ENCODE measurements around the gene RBM41.

The RBM41 gene

GRCh38 chrX:107167163-107167921 is 48.7 kb upstream of the RBM41 start:
- Histone ChIP-seq H3K27ac (ENCODE audit: extremely low read depth, low read depth, low read length) (no peak overlapping the region), H3K9me3 (ENCODE audit: control insufficient read depth, insufficient read depth, low read depth, low read length) (no peaks in the 10 kb centered on the region), H3K4me3 (ENCODE audit: low read depth, low read length) (no peak overlapping the region), H3K4me1 (ENCODE audit: control insufficient read depth, insufficient read depth, low read length) (no peaks in the 10 kb centered on the region), H3K36me3 (ENCODE audit: control insufficient read depth in 2 of 2, insufficient read depth in 1 of 2, low read length in 2 of 2) (peaks cover 0 to 8% of the 10 kb centered on the region in 2 experiments; a peak in 1 of 3 replicates)
- ChIA-PET POLR2A (no interaction called here), CTCF (no interaction called here)
- no peak for TF ChIP-seq REST (tag by site-specific recombination; IDR thresholded peaks at IDR 0.05)
- no peak for TF ChIP-seq ZNF211 (tag by site-specific recombination; IDR thresholded peaks at IDR 0.05; ENCODE audit: low read depth)
- no peak for TF ChIP-seq ZNF707 (tag by site-specific recombination; IDR thresholded peaks at IDR 0.05)
- TF ChIP-seq, protein P1, sequence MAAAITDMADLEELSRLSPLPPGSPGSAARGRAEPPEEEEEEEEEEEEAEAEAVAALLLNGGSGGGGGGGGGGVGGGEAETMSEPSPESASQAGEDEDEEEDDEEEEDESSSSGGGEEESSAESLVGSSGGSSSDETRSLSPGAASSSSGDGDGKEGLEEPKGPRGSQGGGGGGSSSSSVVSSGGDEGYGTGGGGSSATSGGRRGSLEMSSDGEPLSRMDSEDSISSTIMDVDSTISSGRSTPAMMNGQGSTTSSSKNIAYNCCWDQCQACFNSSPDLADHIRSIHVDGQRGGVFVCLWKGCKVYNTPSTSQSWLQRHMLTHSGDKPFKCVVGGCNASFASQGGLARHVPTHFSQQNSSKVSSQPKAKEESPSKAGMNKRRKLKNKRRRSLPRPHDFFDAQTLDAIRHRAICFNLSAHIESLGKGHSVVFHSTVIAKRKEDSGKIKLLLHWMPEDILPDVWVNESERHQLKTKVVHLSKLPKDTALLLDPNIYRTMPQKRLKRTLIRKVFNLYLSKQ (tag by site-specific recombination; IDR thresholded peaks at IDR 0.05; ENCODE audit: borderline replicate concordance), result no peak
- no peak for TF ChIP-seq ZNF266 (tag by site-specific recombination; IDR thresholded peaks at IDR 0.05; ENCODE audit: low read depth)
- no peak for TF ChIP-seq ZNF157 (tag by site-specific recombination; IDR thresholded peaks at IDR 0.05)
- TF ChIP-seq, protein P2, sequence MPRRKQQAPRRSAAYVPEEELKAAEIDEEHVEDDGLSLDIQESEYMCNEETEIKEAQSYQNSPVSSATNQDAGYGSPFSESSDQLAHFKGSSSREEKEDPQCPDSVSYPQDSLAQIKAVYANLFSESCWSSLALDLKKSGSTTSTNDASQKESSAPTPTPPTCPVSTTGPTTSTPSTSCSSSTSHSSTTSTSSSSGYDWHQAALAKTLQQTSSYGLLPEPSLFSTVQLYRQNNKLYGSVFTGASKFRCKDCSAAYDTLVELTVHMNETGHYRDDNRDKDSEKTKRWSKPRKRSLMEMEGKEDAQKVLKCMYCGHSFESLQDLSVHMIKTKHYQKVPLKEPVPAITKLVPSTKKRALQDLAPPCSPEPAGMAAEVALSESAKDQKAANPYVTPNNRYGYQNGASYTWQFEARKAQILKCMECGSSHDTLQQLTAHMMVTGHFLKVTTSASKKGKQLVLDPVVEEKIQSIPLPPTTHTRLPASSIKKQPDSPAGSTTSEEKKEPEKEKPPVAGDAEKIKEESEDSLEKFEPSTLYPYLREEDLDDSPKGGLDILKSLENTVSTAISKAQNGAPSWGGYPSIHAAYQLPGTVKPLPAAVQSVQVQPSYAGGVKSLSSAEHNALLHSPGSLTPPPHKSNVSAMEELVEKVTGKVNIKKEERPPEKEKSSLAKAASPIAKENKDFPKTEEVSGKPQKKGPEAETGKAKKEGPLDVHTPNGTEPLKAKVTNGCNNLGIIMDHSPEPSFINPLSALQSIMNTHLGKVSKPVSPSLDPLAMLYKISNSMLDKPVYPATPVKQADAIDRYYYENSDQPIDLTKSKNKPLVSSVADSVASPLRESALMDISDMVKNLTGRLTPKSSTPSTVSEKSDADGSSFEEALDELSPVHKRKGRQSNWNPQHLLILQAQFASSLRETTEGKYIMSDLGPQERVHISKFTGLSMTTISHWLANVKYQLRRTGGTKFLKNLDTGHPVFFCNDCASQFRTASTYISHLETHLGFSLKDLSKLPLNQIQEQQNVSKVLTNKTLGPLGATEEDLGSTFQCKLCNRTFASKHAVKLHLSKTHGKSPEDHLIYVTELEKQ (tag by site-specific recombination; IDR thresholded peaks at IDR 0.05; ENCODE audit: borderline replicate concordance), result no peak
- no peak for TF ChIP-seq ZNF571 (tag by site-specific recombination; IDR thresholded peaks at IDR 0.05)
- no peak for TF ChIP-seq GLIS2 (tag by site-specific recombination; IDR thresholded peaks at IDR 0.05)
- TF ChIP-seq ATF2 (tag by site-specific recombination; IDR thresholded peaks at IDR 0.05; ENCODE audit: low read depth), result no peak
- no peak for TF ChIP-seq ELK4 (IDR thresholded peaks at IDR 0.05; ENCODE audit: borderline replicate concordance, low read depth, low read length)
- no peak for TF ChIP-seq ZNF146 (tag by site-specific recombination; IDR thresholded peaks at IDR 0.05)
- no peak for TF ChIP-seq GLI2 (tag by site-specific recombination; IDR thresholded peaks at IDR 0.05; ENCODE audit: borderline replicate concordance, low read depth)
- no peak for TF ChIP-seq ZNF501 (tag by site-specific recombination; IDR thresholded peaks at IDR 0.05)
- no peak for TF ChIP-seq ZNF426 (tag by site-specific recombination; IDR thresholded peaks at IDR 0.05)
- no peak for TF ChIP-seq ZFHX2 (tag by site-specific recombination; conservative IDR thresholded peaks at IDR 0.05)
- no peak for TF ChIP-seq ZNF112 (tag by site-specific recombination; IDR thresholded peaks at IDR 0.05)
- TF ChIP-seq ZNF521 (tag by site-specific recombination; IDR thresholded peaks at IDR 0.05), result no peak
- no peak for TF ChIP-seq ZNF747 (tag by site-specific recombination; IDR thresholded peaks at IDR 0.05)
- TF ChIP-seq ZNF404 (tag by site-specific recombination; IDR thresholded peaks at IDR 0.05), result no peak

Measured in HEK293 (cell line).